Astrocyte (in vitro differentiated cells and primary cell): Measurements from ENCODE around the gene XPNPEP1.

ENCODE experiments used
- CTCF ChIP-seq: IDR thresholded peaks from 2 replicates; pipeline ENCODE4 v1.5.1; 2011; ENCODE audit warnings: low read depth, mild to moderate bottlenecking, inconsistent platforms, low read length, moderate library complexity; ENCODE audit not compliant: insufficient read depth
- EZH2 ChIP-seq: IDR thresholded peaks from 2 replicates; pipeline ENCODE4 v1.6.1; 2012; ENCODE audit warnings: mild to moderate bottlenecking, low read length, inconsistent platforms; ENCODE audit not compliant: insufficient read depth

GRCh38 chr10:109963439-109963838, 40.1 kb upstream of the XPNPEP1 start:
- TF ChIP-seq CTCF, result no peak
- no peak for TF ChIP-seq EZH2
